Natural killer cell (primary cell): ENCODE measurements around the gene PCDHGA7. TPM values are rescaled to one million over a fixed set of nuclear protein-coding genes. Genes with fewer than 3 reads are reported as not detected.

ENCODE experiments used
- ATAC-seq, 3 donors: fragments of 150-1000 bp in 2 of 3; fragments of 200-7000 bp in 1 of 3; cut with Tn5 transposase; 1 replicate in 1 of 3; 2 replicates in 2 of 3; pipeline ENCODE4 v1.10.0; 2021; ENCODE audit warnings: mild to moderate bottlenecking in 2 of 3, moderate library complexity in 2 of 3
- DNase-seq, 2 donors: peaks; one replicate each; pipeline versions ENCODE4 v3.0.0 to v3.0.0-alpha.2; 2013 to 2021; ENCODE audit warnings: mixed read lengths in 1 of 2
- H3K27ac ChIP-seq: one replicate; pipeline ENCODE4 v1.5.1; 2013; ENCODE audit warnings: mild to moderate bottlenecking, low read length
- H3K27me3 ChIP-seq: one replicate; pipeline ENCODE4 v1.6.1; 2013; ENCODE audit warnings: low read length; ENCODE audit not compliant: control insufficient read depth, insufficient read depth
- H3K36me3 ChIP-seq: one replicate; pipeline ENCODE4 v1.6.1; 2013; ENCODE audit warnings: low read length; ENCODE audit not compliant: control insufficient read depth, insufficient read depth
- H3K4me1 ChIP-seq: one replicate; pipeline ENCODE4 v1.6.1; 2013; ENCODE audit warnings: low read length; ENCODE audit not compliant: control insufficient read depth, insufficient read depth
- H3K4me3 ChIP-seq: one replicate; pipeline ENCODE4 v1.5.1; 2013; ENCODE audit warnings: low read length
- H3K9me3 ChIP-seq: one replicate; pipeline ENCODE4 v1.6.1; 2013; ENCODE audit warnings: low read length; ENCODE audit not compliant: control insufficient read depth, insufficient read depth
- H3K27ac Mint-ChIP-seq, 2 donors: one replicate each; pipeline ENCODE4 v1.8.0; 2022; ENCODE audit warnings: mild to moderate bottlenecking in 2 of 2, mixed read lengths in 2 of 2, moderate library complexity in 1 of 2
- H3K27me3 Mint-ChIP-seq, 2 donors: one replicate each; pipeline ENCODE4 v1.8.0; 2022; ENCODE audit warnings: low read depth in 2 of 2, mixed read lengths in 2 of 2
- H3K36me3 Mint-ChIP-seq: one replicate; pipeline ENCODE4 v1.8.0; 2022; ENCODE audit warnings: mixed read lengths
- H3K4me1 Mint-ChIP-seq, 2 donors: one replicate each; pipeline ENCODE4 v1.8.0; 2022; ENCODE audit warnings: mixed read lengths in 2 of 2
- H3K4me3 Mint-ChIP-seq: one replicate; pipeline ENCODE4 v1.8.0; 2022; ENCODE audit warnings: mild to moderate bottlenecking, moderate library complexity, mixed read lengths
- H3K9me3 Mint-ChIP-seq, 2 donors: one replicate each; pipeline ENCODE4 v1.8.0; 2022; ENCODE audit warnings: mixed read lengths in 2 of 2
- CTCF ChIP-seq: fragments of 200-600 bp; IDR thresholded peaks from one replicate; pipeline ENCODE4 v1.8.0; 2022; ENCODE audit warnings: antibody characterized with exemption
- WGBS: methylation state at CpG from one replicate; pipeline ENCODE4 v1.1.7; 2013; ENCODE audit warnings: missing lambda C conversion rate; ENCODE audit not compliant: insufficient coverage; 5-methylcytosine and 5-hydroxymethylcytosine counted together
- intact Hi-C: fragments of 100-400 bp; cut with micrococcal nuclease; formaldehyde crosslinking; loops from one replicate; pipeline ENCODE4 v1.14.2; 2022
- total RNA-seq, 4 donors: library from RNA; stranded (reverse); fragments of 120-200 nt in 1 of 4; gene quantifications; one replicate each; pipeline versions ENCODE4 v1.2.3 to v1.2.4, GENCODE V29; 2013 to 2022

PCDHGA7 gene
- total RNA-seq, 3 donors from 2014 or later (not counting 1 experiment from before 2014, with no cell fraction given) = 0.26 to 0.68 TPM; not detected in 1

DNA sequence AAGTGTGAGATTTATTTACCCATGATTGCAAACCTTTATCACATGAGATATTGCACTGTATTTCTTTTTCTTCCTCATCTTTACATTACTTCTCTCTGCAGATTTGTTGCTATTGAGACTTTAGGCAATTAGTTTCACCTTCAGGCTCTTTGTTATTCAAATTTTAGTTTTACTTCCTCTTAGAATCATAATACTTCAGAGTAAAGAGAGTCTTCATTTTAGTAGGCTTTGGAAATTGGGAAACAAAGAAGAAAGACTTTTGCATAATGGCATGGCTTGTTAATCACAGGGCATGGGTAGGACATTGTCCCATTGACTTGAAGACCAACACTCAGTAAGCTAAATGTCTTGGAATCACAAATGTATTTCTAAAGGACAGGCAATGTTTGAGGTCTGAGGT, 19.8 kb upstream of the PCDHGA7 start:
- TF ChIP-seq CTCF = no peak
- Histone ChIP-seq H3K4me3 (no peak overlapping the region), H3K9me3 (peaks cover 47% of the 10 kb centered on the region), H3K36me3 (no peaks in the 10 kb centered on the region), H3K27me3 (peaks cover 65% of the 10 kb centered on the region), H3K4me1 (no peaks in the 10 kb centered on the region), H3K27ac (no peak overlapping the region)
- Mint-ChIP-seq H3K4me1 (peaks cover 5% of the 10 kb centered on the region in 2 donors), H3K27me3 (peaks cover 57 to 82% of the 10 kb centered on the region in 2 donors), H3K9me3 (peaks cover 4 to 10% of the 10 kb centered on the region in 2 donors), H3K4me3 (no peak overlapping the region), H3K27ac (no peak overlapping the region), H3K36me3 (peaks cover 43% of the 10 kb centered on the region)
- DNase-seq (no peak), ATAC-seq (no peak)
- intact Hi-C loops = no loop called here

- H3K4me1 ChIP-seq = no peaks in the 10 kb centered on the region
- peaks cover 69% of the 10 kb centered on the region for H3K27me3 ChIP-seq
- Mint-ChIP-seq H3K4me3 (no peak within 1 kb of the TSS), H3K4me1 (peaks cover 5% of the 10 kb centered on the region in 2 donors), H3K9me3 (peaks cover 5 to 10% of the 10 kb centered on the region in 2 donors), H3K27me3 (peaks cover 61 to 88% of the 10 kb centered on the region in 2 donors), H3K36me3 (peaks cover 36% of the 10 kb centered on the region), H3K27ac (no peak within 1 kb of the TSS)
- intact Hi-C loops = no loop called here
- H3K4me3 ChIP-seq = no peak within 1 kb of the TSS
- no peak for TF ChIP-seq CTCF
- H3K9me3 ChIP-seq = peaks cover 47% of the 10 kb centered on the region
- no peak for ATAC-seq
- no peak within 1 kb of the TSS for H3K27ac ChIP-seq
- DNase-seq = no peak
- 31% methylated on average over 32 of the region's 34 CpGs for WGBS
- H3K36me3 ChIP-seq = no peaks in the 10 kb centered on the region
Observed at GRCh38 chr5:141363952-141364660, 18.4 kb upstream of the PCDHGA7 start, which contains the start of gene PCDHGA5. PCDHGA5 (plus strand) TSS chr5:141364162; CDS start chr5:141364331, 169 bp downstream.

- 43% methylated on average over 46 of the region's 46 CpGs for WGBS
Observed at GRCh38 chr5:141366016-141366896, 16.3 kb upstream of the PCDHGA7 start.

More at GRCh38 chr5:141366016-141366896, 16.3 kb upstream of the PCDHGA7 start:
- no peak overlapping the region for H3K27ac ChIP-seq
- TF ChIP-seq CTCF = no peak
- ATAC-seq = no peak
- Mint-ChIP-seq H3K27ac (no peak overlapping the region), H3K9me3 (peaks cover 5 to 7% of the 10 kb centered on the region in 2 donors), H3K4me3 (no peak overlapping the region), H3K4me1 (peaks cover 4 to 7% of the 10 kb centered on the region in 2 donors), H3K36me3 (peaks cover 19% of the 10 kb centered on the region), H3K27me3 (peaks cover 66 to 90% of the 10 kb centered on the region in 2 donors)
- no peaks in the 10 kb centered on the region for H3K36me3 ChIP-seq
- H3K4me3 ChIP-seq = no peak overlapping the region
- no peaks in the 10 kb centered on the region for H3K4me1 ChIP-seq
- H3K9me3 ChIP-seq = peaks cover 37% of the 10 kb centered on the region
- no peak for DNase-seq
- H3K27me3 ChIP-seq = peaks cover 71% of the 10 kb centered on the region
- intact Hi-C loops = no loop called here
